Activated CD8-positive, alpha-beta memory T cell treated with anti-CD3 and anti-CD28 coated beads for 4 hours (primary cell): Measurements from ENCODE around the gene MAP7.
"Not testable (repeated sequence)": the region's sequence is repeated elsewhere in the genome, so short reads cannot be mapped to it uniquely, and the experiment has no call there.

Experiments used
- DNase-seq, 2 donors: peaks; one replicate each; pipeline ENCODE4 v3.0.0-alpha.2; 2020; ENCODE audit warnings: low read depth in 2 of 2

MAP7 gene

DNA sequence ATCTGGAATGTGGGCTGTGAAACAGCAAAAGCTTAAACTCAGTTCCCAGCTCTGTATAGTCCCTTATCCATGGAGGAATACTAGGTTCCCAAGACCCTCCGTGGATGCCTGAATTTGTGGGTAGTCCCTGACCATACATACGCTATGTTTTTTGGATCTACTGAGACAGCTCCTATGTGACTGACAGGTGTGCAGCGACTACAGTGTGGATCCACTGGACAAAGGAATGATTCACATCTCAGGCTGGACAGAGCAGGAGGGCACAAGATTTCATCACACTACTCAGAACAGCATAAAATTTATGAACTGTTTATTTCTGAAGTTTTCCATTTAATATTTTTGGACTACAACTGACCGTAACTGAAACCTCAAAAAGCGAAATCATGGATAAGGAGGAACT is 125.3 kb downstream of the MAP7 start:
- DNase-seq, result no peak

DNA sequence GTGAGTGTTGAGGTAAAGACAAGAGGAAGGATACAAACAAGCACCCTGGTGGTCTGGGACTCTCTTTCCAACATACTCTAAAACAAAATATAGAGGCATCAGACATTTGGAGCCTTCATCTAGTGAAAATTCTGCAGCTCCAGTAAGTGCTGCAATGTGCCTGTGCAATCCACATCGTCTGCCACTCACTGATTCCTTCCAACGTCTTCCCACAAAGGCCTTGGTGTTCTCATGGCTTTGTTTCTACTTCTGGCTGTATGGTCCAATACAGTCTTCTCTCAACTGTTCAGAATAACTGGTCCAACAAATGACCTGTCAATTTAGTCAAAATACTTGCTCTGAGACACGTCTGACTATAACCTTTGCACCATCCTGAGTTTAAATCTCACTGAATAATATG is 125.8 kb downstream of the MAP7 start:
- no peak for DNase-seq

DNA sequence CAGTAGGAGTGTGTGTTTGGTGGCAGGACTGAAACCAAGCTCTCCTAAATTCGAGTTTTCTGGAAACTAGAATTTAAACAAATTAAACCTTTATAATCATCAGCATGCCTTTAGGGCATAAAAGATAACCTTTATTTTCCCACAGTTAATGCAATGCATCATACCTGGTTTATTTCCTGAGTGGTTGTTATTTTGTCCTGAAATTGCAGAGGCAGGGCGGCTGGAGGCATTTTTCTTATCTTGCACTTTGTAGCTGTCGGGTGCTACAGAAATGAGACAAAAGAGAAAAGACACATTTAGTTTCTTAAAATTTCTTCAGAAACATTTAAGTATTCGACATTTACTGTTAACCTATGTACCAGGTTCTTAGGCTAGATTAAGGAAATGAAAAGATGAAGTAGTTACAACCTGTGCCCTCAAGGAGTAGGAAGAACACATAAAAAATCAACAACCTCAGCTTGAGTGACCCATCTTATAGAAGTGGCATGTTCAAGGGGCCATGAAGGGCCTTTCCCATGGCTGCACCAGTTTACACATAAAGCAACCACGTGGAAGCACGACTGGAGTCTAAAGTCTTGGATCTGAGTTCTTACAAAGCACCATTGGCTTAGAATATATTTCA is 128.6 kb downstream of the MAP7 start:
- no peak for DNase-seq

DNA sequence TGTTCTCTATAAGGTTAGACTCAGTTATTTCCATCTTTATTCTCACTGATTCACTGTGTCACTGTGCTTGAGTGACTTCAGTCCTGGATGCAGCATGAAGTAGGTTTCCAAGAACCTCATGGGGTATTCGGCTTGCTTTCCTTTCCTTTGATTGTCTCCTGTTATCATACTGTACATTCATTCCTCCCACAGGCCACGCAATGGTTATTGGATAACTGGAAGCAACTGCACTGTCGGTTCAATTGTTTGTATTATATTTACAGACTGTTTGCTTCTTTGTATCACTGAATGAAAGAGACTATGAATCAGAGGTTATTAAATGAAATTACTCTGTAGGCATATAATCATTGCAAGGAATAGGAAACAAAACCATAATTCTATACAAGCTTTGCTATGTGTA is 129.4 kb downstream of the MAP7 start:
- no peak for DNase-seq

DNA sequence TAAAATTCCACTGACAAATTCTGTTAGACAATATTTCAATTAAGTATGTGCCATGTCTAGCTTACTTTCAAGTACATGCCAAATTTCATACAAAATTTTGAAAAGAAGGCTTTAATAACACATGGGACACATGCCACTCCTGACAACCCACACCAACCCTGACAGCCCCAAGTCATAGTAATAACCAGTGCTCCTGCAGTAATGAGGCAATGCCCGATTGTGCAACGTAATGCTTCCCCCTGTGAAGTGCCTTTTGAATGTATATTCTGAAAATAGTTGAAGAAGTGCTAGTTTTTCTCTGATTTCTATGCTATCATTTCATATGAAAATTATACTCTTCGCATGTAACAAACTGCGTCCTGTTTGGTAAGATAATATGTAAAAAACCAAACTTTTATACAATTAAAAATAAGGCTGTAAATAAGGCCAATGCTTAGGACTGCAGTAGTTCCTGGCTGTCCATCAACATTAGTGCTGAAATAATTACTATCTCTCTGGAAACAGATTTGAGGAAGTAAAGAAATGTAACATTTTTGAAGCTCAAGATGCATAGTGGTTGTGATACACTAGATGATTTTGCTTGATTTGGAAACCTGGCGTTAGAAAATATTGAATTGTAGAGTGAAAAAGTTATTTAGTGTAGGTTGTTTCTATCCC is 134.7 kb downstream of the MAP7 start:
- no peak for DNase-seq

DNA sequence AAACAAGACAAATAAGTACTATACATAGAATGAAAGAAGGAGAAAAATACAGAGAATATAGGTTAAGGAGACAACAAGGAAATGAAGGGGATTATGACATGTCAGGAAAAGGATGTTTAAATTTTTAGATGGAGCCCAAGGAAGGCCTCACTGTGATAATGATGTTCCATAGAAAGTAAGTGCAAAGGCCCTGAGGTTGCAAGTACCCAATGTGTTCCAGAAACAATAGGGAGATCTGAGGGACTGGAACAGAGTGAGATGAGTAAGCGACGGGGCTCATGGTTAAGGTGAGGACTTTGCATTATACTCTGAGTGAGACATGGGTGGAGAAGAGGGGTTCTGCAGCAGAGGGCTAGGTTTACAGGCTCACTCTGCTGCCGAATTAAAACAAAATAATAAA is 137.8 kb downstream of the MAP7 start:
- DNase-seq, result no peak

DNA sequence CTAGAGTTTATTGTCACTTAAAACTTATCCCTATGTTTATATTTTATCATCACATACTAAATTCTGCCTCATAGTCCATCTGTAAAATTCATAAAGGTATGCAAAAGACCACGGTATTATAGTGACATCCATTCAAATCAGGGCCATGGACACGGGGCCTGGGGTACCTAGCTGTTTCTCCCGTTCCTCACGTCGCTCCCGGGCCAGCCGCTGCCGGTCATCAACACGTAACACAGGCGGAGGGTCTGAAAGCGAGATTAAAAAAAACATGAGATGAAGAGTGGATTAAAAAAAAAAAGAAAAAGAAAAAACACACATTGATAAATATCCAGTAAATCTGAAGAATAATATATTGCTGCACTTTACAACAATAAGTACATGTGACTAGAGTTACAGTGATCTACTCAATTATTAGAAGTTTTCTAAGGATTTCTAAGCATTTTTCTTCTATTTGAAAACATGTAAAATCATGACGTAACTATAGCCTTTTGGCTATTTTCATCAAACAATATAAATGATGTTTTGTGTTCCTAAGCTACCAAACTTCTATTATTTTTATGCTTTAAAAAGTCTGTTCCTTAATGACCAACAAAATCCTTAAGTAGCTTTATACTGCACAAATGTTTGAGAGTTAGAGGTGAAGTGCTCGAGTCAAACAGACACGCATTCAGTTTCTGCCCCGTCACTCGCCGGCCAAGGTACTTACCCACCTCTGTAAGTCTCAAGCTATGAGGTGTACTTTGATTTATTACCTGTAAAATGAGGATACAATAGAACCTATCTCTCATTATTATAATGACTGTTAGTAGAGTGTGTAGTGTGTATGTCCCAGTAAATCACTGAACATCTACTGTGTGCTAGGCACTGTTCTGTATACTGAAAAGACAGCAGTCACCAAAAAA is 138.5 kb downstream of the MAP7 start:
- no peak for DNase-seq

DNA sequence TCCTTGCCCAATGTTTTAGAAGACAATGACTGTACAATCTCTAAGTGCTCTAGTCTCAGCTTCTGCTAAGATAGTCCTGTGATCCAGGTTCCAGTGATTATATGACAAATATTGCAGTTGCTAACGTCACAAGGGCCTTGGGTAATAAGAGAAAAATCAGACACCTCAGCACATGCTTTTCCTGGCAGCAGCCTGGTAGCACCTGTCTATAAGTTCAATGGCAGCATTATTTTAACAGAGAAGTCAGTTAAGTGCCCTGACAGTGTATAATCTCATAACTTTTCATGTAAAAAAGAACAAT is 139.2 kb downstream of the MAP7 start:
- DNase-seq, result no peak

DNA sequence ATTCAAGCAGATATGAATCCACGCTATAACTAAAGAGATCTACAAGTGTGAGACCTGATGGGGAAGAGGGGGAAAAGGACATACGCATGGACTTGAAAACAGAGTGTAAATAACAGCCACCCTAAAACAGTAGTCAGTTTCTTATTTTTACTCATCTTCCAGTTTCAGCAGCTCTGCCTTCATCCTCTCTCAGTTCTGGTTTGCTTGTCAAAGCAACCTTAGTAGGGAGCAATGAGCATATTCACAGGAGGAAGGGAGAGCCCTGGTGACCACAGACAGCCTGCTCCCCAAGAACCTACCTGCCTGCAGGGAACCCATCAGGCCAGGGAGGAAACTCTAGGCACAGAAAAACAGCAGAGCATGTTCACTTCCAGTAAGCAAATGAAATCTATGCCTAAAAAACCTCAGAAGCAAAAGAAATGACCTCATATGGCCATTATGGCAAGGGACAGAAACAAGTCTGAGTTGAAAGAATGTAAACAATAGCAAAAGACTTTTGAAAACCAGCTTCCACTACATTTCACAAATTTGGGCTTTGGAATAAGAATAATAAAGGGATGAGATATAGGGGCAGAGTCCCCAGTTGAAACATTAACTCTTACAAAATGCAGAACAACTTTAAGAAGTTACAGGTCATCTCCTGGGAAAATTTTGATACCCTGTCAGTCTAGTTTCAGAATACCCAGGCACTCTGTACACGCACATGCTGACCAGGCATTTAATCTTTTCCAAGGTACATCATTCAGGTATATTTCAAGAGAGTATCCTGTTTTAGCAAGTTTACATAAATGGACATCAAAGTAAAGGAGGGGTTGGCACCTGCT is 139.8 kb downstream of the MAP7 start:
- DNase-seq, result no peak

DNA sequence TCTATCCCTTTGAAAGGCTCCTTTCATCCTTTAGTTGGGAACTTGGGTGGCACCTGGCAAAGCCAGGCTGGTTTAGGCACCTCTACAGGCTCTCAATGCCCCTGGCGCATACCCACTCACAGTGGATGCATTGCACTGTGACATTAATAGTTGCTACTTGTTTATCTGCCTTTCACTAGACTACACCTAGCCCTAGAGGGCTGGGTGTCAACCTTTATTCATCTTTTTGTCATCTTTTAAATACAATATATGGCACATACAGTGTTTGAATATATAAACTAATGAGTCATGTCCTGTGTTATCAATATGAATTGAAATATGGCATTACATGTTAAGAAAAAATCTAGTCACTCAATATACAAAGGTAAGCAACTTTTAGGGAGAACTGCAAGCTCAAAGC is 140.6 kb downstream of the MAP7 start:
- DNase-seq, result no peak

DNA sequence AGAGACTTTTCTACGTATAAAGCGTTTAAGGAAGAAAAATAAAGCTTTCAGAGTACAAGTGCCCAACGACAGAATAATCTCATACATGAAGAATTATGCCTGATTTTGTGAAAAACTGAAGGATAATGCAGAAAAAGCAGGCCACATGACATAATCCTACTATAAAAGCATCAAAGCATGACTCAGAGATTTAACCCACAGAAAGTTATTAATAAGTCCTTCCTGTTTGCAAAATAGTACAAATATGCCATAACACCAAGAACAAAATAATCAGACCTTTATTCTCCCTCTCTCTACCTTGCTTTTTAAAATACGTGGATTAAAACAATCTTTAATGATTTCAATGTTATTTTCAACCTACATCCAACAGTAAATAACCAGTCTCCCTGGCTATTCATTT is 142.0 kb downstream of the MAP7 start:
- no peak for DNase-seq

DNA sequence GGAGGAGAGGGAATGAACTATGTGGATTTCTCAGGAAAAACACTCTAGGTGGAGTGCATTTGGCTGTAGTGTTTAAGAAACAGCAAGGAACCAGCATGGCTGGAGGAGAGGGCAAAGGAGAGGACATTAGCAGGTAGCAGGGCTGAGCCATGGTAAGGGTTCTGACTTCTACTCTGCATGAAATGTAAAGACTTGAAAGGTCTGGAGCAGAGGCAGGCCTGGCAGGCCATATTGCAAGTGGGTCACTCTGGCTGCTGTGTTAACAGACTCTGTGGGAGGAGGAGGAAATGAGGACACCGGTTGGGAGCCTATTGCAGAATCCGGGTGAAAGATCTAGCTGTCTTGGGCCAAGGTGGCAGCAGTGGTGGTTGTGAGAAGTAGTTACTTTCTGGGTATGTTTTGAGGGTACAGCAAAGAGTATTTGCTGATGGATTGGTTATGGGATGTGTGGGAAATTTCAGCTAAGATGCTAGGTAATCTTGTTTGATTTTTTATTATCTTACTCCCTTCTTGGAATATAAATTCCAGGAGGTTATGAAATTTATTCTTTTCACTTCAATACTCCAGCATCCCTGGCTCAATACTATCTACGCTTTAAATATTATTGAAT is 144.7 kb downstream of the MAP7 start:
- DNase-seq, result no peak

DNA sequence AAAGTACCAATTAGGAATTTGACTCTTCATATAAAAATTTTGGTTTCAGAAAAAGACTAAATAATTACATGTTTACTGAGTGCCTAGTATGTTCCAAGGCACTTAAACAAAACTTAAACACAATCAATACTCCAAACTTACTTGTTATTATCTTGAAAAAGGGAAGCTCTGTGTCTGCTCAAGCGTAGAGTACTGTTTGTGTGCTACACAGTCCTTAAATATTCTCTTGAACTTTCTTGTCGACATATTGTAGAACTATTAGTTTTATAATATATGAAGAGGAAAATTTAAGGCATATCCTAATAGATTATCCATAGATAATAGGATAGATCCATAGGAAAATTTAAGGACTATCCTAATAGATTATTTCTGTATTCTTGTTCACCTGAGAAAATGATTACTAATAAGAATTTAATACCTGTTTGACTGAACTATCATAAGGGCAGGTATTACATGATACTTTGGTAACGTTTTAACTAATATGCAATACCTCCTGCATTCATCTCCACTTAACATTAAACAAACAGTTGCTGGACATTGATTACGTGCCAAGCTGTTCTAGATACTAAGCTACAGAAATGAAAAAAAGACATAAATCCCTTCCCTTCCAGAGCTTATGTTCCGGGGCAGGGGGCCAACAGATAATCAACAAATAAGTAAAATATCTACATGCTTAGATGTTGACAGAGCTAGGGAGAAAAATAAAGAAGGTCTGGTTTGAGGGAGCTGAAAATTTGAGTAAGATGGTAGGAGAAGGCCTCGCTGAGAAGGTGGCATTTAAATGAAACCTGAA is 145.4 kb downstream of the MAP7 start:
- DNase-seq, result no peak

DNA sequence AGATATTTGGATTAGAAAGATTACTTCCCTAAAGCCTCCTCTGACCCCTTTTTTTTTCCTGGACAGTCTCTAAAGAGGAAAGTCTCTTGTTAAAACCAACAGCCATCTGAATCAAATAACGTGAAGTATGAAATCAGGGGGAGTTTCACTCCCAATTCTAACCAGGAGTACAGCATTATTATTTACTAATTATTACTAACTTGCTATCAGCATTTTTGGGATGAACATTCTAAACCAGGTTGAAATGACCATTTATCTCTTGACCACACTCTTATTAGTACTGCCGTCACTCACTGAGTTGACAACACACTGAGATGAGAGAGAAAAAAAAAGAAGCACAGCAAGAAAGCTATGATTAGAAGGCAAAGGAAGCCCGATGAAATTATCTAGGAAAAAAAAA is 146.2 kb downstream of the MAP7 start:
- no peak for DNase-seq

DNA sequence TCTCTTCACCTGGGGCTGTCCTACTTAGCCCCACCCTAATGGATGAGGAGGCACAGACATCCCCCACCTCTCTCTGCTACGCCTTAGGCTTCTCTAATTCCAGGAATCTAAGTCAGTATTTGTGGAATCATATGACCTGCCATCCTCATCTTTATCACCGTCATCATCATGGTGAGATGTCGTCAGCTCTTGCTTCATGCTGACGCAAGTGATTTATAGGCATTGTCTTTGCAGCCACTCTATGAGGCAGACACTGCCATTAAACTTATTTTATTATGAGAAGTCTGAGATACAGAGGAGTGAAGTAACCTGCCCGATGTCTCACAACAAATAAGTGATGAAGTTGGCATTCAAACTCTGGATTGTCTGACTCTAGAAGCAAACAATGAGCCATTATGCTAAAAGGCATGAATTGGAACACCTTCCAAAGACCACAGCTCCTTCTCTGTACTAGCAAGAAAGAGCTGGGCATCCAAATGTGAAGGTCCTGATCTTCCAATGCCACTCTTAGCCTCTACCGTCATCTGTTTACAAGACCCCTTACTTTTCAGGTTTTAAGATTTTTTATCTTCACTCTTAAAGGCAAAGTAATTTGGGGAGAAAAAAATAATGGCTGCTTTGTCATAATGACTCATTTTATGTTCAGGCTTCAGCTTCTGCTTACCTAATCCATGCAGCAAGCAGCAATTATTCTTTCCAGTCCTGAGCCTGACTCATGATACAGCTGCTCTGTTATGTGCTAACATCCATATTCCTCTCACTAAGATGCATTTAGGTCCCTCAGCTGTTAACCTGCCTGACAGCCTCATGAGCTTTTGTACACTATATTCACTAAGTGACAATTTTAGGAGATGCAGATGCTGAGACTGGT is 146.9 kb downstream of the MAP7 start:
- no peak for DNase-seq

DNA sequence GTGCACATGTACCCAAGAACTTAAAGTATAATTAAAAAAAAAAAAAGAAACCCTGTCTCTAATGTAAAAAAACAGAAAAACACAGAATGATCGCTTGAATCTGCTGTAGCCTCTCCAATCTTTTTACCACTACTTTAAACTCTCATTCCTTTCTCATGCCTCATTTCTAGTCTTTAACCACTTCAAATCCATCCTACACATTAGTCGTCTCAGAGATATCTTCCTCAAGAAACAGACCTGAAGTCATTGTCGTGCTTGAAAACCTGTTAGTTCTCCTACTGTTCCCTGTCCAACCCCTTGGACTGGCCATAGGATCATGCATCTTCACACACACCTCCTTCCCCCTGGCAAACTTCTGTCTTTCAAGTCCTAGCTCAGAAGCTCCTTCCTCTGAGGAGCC is 148.5 kb downstream of the MAP7 start:
- no peak for DNase-seq

DNA sequence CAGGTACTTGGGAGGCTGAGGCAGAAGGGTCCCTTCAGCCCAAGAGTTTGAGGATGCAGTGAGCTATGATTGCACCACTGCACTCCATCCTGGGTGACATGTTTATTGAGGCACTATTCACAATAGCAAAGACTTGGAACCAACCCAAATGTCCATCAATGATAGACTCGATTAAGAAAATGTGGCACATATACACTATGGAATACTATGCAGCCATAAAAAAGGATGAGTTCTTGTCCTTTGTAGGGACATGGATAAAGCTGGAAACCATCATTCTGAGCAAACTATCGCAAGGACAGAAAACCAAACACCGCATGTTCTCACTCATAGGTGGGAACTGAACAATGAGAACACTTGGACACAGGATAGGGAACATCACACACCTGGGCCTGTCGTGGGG is 149.0 kb downstream of the MAP7 start:
- DNase-seq, result not testable (repeated sequence)

DNA sequence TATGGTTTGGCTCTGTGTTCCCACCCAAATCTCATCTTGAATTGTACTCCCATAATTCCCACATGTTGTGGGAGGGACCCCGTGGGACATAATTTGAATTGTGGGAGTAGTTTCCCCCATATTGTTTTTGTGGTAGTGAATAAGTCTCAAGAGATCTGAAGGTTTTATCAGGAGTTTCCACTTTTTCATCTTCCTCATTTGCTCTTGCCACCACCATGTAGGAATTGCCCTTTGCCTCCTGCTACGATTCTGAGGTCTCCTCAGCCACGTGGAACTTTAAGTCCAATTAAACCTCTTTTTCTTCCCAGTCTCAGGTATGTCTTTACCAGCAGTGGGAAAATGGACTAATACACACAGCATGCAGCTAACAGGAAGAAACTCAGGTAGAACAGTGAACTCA is 151.8 kb downstream of the MAP7 start:
- no peak for DNase-seq

DNA sequence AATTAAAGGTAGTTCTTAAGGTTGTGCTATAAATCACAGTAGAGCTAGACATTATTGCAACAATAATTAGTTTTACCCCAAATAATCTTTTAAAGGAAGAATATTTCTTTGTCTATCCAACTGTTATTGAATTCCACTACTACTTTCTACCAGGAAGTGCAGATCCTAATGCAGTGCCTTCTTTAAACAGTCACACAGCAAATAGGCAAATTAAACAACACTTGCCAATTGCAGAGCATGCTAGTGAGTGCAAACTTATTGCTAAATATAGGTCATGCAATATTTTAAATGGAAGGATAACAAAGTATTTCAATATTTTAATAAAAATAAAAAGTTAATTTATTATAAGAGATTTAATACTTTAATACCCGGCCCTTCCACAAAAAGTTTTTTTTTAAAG is 153.3 kb downstream of the MAP7 start:
- no peak for DNase-seq

DNA sequence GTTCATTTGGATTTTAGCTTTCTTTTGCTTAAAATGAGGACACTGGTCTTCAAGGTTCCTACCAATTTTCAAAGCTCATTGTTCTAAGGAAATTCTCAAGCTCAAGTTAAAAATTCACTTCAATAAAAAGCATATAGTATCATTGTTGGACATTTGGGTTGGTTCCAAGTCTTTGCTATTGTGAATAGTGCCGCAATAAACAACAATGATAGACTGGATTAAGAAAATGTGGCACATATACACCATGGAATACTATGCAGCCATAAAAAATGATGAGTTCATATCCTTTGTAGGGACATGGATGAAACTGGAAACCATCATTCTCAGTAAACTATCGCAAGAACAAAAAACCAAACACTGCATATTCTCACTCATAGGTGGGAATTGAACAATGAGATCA is 159.3 kb downstream of the MAP7 start:
- not testable (repeated sequence) for DNase-seq
